Ovary (tissue), 9 donors: Measurements from ENCODE around the gene MXD4. TPM values are rescaled to one million over a fixed set of nuclear protein-coding genes. Genes with fewer than 3 reads are reported as not detected.

Source experiments
- DNase-seq, 5 donors: peaks; one replicate each; pipeline ENCODE4 v3.0.0-alpha.2; 2019 to 2020
- H3K27ac ChIP-seq, 2 donors: fragments of 200-600 bp; one replicate each; pipeline versions ENCODE4 v1.5.1 to v1.8.0; 2019 to 2022
- H3K27me3 ChIP-seq: fragments of 200-600 bp; one replicate; pipeline ENCODE4 v1.8.0; 2022
- H3K36me3 ChIP-seq: fragments of 200-600 bp; sonication (generic); one replicate; pipeline ENCODE4 v1.5.1; 2019
- H3K4me1 ChIP-seq: one replicate; pipeline ENCODE4 v1.8.1; 2013; ENCODE audit warnings: mild to moderate bottlenecking, moderate library complexity; ENCODE audit not compliant: insufficient read depth
- H3K4me3 ChIP-seq: fragments of 200-600 bp; sonication (generic); one replicate; pipeline ENCODE4 v1.5.1; 2017
- H3K9me3 ChIP-seq, 2 donors: fragments of 200-600 bp in 1 of 2; sonication (generic) in 1 of 2; one replicate each; pipeline versions ENCODE4 v1.5.1 to v1.8.1; 2013 to 2019; ENCODE audit warnings: mild to moderate bottlenecking in 1 of 2, moderate library complexity in 1 of 2
- CTCF ChIP-seq, 3 donors: fragments of 450-650 bp in 2 of 3; fragments of 200-600 bp in 1 of 3; IDR thresholded peaks; one replicate each; pipeline versions ENCODE4 v1.5.1 to v1.8.0; 2016 to 2022; ENCODE audit warnings: antibody characterized with exemption in 3 of 3, mild to moderate bottlenecking in 1 of 3
- EP300 ChIP-seq: sonication (generic); formaldehyde crosslinking; IDR thresholded peaks from one replicate; pipeline ENCODE4 v1.6.1; 2017; ENCODE audit warnings: antibody characterized with exemption
- POLR2A ChIP-seq: fragments of 450-650 bp; IDR thresholded peaks from one replicate; pipeline ENCODE4 v1.6.1; 2017; ENCODE audit warnings: antibody characterized with exemption, mild to moderate bottlenecking, moderate library complexity
- WGBS, 3 donors: extraction: QIAGEN DNeasy Blood & Tissue Kit in 1 of 3; methylation state at CpG; one replicate each; pipeline versions ENCODE4 v1.1.5 to v1.1.7; 2013 to 2017; 5-methylcytosine and 5-hydroxymethylcytosine counted together
- intact Hi-C, 4 donors: fragments of 100-400 bp; cut with DNase I; formaldehyde crosslinking; loops; one replicate each; pipeline versions ENCODE4 v1.11.0 to v1.15.1; 2022 to 2023
- polyA plus RNA-seq, 2 donors: library from polyadenylated mRNA; stranded (reverse); fragments of 200-250 nt in 1 of 2; fragments of 350-450 nt in 1 of 2; fragmentation: Illumina TruSeq in 1 of 2; extraction: RNeasy Lipid Tissue Mini Kit (QIAGEN cat#74804) in 1 of 2; gene quantifications; one replicate each; pipeline ENCODE4 v1.2.3, GENCODE V29; 2013 to 2014
- total RNA-seq, 7 donors: library from RNA; depleted of rRNA in 2 of 7; stranded (reverse); fragments of >200 nt in 2 of 7; fragmentation: NEBNext Ultra II Directional in 3 of 7; extraction: Animal tissue kit (Norgen Biotek cat#: 25700) in 3 of 7; gene quantifications; one replicate each; pipeline versions ENCODE4 v1.1.0 to v1.2.4, GENCODE V29; 2016 to 2023
- donor health status: DM: no; HTN: no; CAD: no; lungs with moderate emphysema.
- donor health status: DM: no; HTN: no; CAD: no.
- donor health status: Bipolar disorder and iron deficiency.
- donor health status: DM: yes; HTN: yes; CAD: no.
- donor health status: DM: no; HTN: no; CAD: no.
- donor health status: DM: yes; HTN: yes; CAD: no.

The MXD4 gene
- total and polyA plus RNA-seq, 9 donors: 10.3 to 51.4 (median 35.3) TPM

GRCh38 chr4:2262944-2263250, 988 bp upstream of the MXD4 start:
- 30 to 36% (median 31%) methylated on average over 13 of the region's 13 CpGs for WGBS, 3 donors
- no peaks in the 10 kb centered on the region for H3K9me3 ChIP-seq
- DNase-seq: peak in 2 of 5 donors; percentile 69 to 73

GRCh38 chr4:2262145-2262943, 435 bp upstream of the MXD4 start:
- intact Hi-C loops: loop anchor here in 2 of 4 donors (5.0 to 10.0 kb wide), 4 partner anchors 152 to 580 kb away; partner anchors contain the start of genes ADD1 (in 1 of the 2), CFAP99 (in 1 of the 2), FAM193A (in 1 of the 2) and RNF4 (in 1 of the 2)

More at GRCh38 chr4:2262944-2263250, 988 bp upstream of the MXD4 start:
- Histone ChIP-seq H3K4me1 (peaks cover 12% of the 10 kb centered on the region), H3K36me3 (no peaks in the 10 kb centered on the region), H3K27ac (peak overlapping the region; percentile 61 to 97), H3K4me3 (peak overlapping the region; percentile 43), H3K27me3 (no peaks in the 10 kb centered on the region)
- intact Hi-C loops: loop anchor here in 2 of 4 donors (5.0 to 10.0 kb wide), 4 partner anchors 152 to 579 kb away; partner anchors contain the start of genes ADD1 (in 1 of the 2), CFAP99 (in 1 of the 2), FAM193A (in 1 of the 2) and RNF4 (in 1 of the 2)
- no peak for TF ChIP-seq CTCF (IDR thresholded peaks at IDR 0.05)
- no peak for TF ChIP-seq EP300
- no peak for TF ChIP-seq POLR2A

GRCh38 chr4:2261110-2261852, 628 bp downstream of the MXD4 start:
- Histone ChIP-seq H3K27ac (peak overlapping the region; percentile 76 to 89), H3K9me3 (no peaks in the 10 kb centered on the region), H3K4me1 (peaks cover 20% of the 10 kb centered on the region), H3K27me3 (no peaks in the 10 kb centered on the region), H3K36me3 (no peaks in the 10 kb centered on the region), H3K4me3 (peak overlapping the region; percentile 93)
- intact Hi-C loops: loop anchor here in 2 of 4 donors (5.0 to 10.0 kb wide), 4 partner anchors 154 to 581 kb away; partner anchors contain the start of genes ADD1 (in 1 of the 2), CFAP99 (in 1 of the 2), FAM193A (in 1 of the 2) and RNF4 (in 1 of the 2)
- peak; percentile 33 to 70 (median 60) for DNase-seq
- WGBS, 3 donors: 0 to 1% (median 0%) methylated on average over 53 to 90 of the region's 91 CpGs
- no peak for TF ChIP-seq POLR2A
- no peak for TF ChIP-seq CTCF (IDR thresholded peaks at IDR 0.05)
- no peak for TF ChIP-seq EP300

More at GRCh38 chr4:2262145-2262943, 435 bp upstream of the MXD4 start:
- 0 to 1% (median 0%) methylated on average over 67 to 98 of the region's 98 CpGs for WGBS, 3 donors
- TF ChIP-seq POLR2A (peak; percentile 88), EP300 (no peak)
- Histone ChIP-seq H3K9me3 (no peaks in the 10 kb centered on the region), H3K4me1 (peaks cover 12% of the 10 kb centered on the region), H3K36me3 (no peaks in the 10 kb centered on the region), H3K27me3 (no peaks in the 10 kb centered on the region), H3K4me3 (peak overlapping the region; percentile 43), H3K27ac (peak overlapping the region; percentile 61 to 97)
- DNase-seq: peak; percentile 98 to 100 (median 99)

DNA sequence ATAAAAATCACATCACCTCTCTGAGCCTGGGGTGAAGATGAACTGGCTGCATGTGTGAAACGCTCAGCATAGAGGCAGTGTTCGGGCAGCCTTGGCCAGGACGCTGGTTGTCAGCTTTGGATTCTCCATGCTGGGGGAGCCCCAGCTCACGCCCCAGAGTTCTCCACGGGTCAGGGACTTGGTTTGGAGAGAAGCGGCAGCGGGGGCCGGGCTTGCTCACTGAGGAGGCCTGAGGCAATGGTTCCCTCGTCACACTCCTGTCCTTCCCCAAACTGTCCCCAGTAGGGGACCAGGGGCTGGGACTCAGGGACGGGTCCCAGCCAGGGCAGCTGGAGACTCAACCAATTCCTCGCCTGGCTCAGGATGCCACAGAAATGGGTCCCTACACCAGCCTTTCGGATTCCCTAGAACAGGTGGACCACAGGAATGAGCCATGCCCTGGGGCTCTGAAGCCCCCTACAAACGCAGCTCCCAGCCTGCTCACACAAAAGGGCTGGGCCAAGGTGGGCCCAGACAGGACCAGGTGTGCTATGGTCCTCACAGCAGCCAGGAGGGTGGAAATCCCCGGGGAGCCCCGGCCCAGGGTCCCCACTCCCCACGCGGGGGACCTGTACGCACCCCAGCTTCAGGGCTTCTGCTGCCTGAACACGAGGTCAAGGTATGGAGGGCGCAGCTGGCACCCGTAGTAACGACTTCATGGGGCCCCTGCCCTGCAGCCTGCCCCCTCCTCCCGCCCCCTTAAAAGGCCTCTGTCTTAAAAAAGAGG, 1.4 kb downstream of the MXD4 start:
- TF ChIP-seq EP300: no peak
- no peak for TF ChIP-seq POLR2A
- no peak for TF ChIP-seq CTCF (IDR thresholded peaks at IDR 0.05)
- WGBS, 3 donors: 13 to 15% (median 13%) methylated on average over 20 to 23 of the region's 23 CpGs
- peak; percentile 28 to 60 (median 48) for DNase-seq
- Histone ChIP-seq H3K9me3 (no peaks in the 10 kb centered on the region), H3K27me3 (no peaks in the 10 kb centered on the region), H3K4me1 (peaks cover 22% of the 10 kb centered on the region), H3K27ac (peak overlapping the region; percentile 76 to 89), H3K4me3 (peak overlapping the region; percentile 93), H3K36me3 (no peaks in the 10 kb centered on the region)
- intact Hi-C loops: loop anchor here in 2 of 4 donors (5.0 to 10.0 kb wide), 4 partner anchors 154 to 582 kb away; partner anchors contain the start of genes ADD1 (in 1 of the 2), CFAP99 (in 1 of the 2), FAM193A (in 1 of the 2) and RNF4 (in 1 of the 2)
